ENCODE measurements around the gene MBOAT1. TPM values are rescaled to one million over a fixed set of nuclear protein-coding genes. Genes with fewer than 3 reads are reported as not detected.

Gene MBOAT1
- total RNA-seq, 1 experiment from 2014 or later, result 39.9 TPM

- intact Hi-C loops (cut with micrococcal nuclease; ENCODE audit: unreplicated experiment), result loop anchor here (1.0 to 2.0 kb wide), 3 partner anchors 24 to 38 kb away; no protein-coding TSS in a partner anchor
- Mint-ChIP-seq H3K4me1 (ENCODE audit: low read depth, unreplicated experiment) (peaks cover 38% of the 10 kb centered on the region), H3K36me3 (ENCODE audit: insufficient read depth, unreplicated experiment) (peaks cover 16% of the 10 kb centered on the region), H3K9me3 (ENCODE audit: low read depth, unreplicated experiment) (no peaks in the 10 kb centered on the region), H3K27ac (ENCODE audit: unreplicated experiment) (peak overlapping the region; percentile 87), H3K27me3 (ENCODE audit: unreplicated experiment) (no peaks in the 10 kb centered on the region), H3K4me3 (ENCODE audit: low read depth, unreplicated experiment) (peak overlapping the region; percentile 13)
- CTCF ChIA-PET, result interaction anchor here (0.6 to 2.9 kb wide), 18 partner anchors 8 to 167 kb away, joined by 3 to 16 read pairs (median 4); partner anchors contain the start of gene MBOAT1
- DNase-seq, result peak; percentile 46
- no TSS peak for BruUV-seq (replicated peaks)
- no peak for TF ChIP-seq CTCF (IDR thresholded peaks at IDR 0.05; ENCODE audit: unreplicated experiment)
Measured at GRCh38 chr6:20236909-20237600, 24.8 kb upstream of the MBOAT1 start.

DNA sequence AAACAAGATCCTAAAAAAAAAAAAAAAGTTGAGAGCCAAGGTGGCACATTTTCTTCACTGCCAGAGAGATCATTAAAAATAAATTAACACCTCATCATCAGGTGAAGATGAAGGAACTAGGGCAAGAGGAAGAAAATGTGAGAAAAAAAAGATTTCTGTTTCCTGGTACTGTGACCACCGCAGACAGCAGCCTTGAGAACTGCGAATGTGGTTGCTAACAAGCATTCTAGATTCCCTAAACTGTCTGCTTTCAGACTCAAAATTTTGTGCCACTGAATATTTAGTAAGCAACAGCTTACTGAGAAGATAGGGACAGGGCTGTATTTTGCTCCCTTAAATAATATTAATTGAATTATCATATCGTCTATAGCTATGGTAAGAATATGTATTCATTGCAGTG lies 24.1 kb upstream of the MBOAT1 start:
- TF ChIP-seq CTCF (IDR thresholded peaks at IDR 0.05; ENCODE audit: unreplicated experiment), result no peak
- Mint-ChIP-seq H3K9me3 (ENCODE audit: low read depth, unreplicated experiment) (no peaks in the 10 kb centered on the region), H3K27me3 (ENCODE audit: unreplicated experiment) (no peaks in the 10 kb centered on the region), H3K4me3 (ENCODE audit: low read depth, unreplicated experiment) (no peak overlapping the region), H3K27ac (ENCODE audit: unreplicated experiment) (peak overlapping the region; percentile 87), H3K36me3 (ENCODE audit: insufficient read depth, unreplicated experiment) (peaks cover 16% of the 10 kb centered on the region), H3K4me1 (ENCODE audit: low read depth, unreplicated experiment) (peaks cover 38% of the 10 kb centered on the region)
- intact Hi-C loops (cut with micrococcal nuclease; ENCODE audit: unreplicated experiment), result loop anchor here (2.0 kb wide), 2 partner anchors 30 to 38 kb away; no protein-coding TSS in a partner anchor
- CTCF ChIA-PET, result interaction anchor here (0.6 to 2.9 kb wide), 14 partner anchors 9 to 167 kb away, joined by 3 to 16 read pairs (median 4); partner anchors contain the start of gene MBOAT1
- no peak for DNase-seq
- BruUV-seq (replicated peaks), result no TSS peak

- Mint-ChIP-seq H3K9me3 (ENCODE audit: low read depth, unreplicated experiment) (no peaks in the 10 kb centered on the region), H3K4me3 (ENCODE audit: low read depth, unreplicated experiment) (no peak overlapping the region), H3K4me1 (ENCODE audit: low read depth, unreplicated experiment) (peaks cover 50% of the 10 kb centered on the region), H3K36me3 (ENCODE audit: insufficient read depth, unreplicated experiment) (peaks cover 16% of the 10 kb centered on the region), H3K27me3 (ENCODE audit: unreplicated experiment) (no peaks in the 10 kb centered on the region), H3K27ac (ENCODE audit: unreplicated experiment) (peak overlapping the region; percentile 87)
- BruUV-seq (replicated peaks), result no TSS peak
- intact Hi-C loops (cut with micrococcal nuclease; ENCODE audit: unreplicated experiment), result no loop called here
- TF ChIP-seq CTCF (IDR thresholded peaks at IDR 0.05; ENCODE audit: unreplicated experiment), result no peak
- DNase-seq, result no peak
- CTCF ChIA-PET, result no interaction called here
Measured at GRCh38 chr6:20235041-20235440, 22.8 kb upstream of the MBOAT1 start.

DNA sequence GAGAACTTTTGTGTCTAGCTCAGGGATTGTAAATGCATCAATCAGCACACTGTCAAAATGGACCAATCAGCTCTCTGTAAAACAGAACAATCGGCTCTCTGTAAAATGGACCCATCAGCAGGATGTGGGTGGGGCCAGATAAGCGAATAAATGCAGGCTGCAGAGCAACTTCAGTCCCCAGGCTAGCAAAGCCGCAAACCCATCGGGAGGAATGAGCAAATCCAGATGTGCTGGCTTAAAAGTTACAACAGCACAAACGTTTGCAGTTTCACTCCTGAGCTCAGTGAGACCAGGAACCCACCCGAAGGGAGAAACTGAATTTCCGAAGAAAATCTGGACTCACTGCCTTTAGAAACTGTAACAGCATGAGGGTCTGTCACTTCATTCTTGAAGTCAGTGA lies 21.9 kb upstream of the MBOAT1 start:
- no peak for DNase-seq
- H3K27ac Mint-ChIP-seq (ENCODE audit: unreplicated experiment), result no peak overlapping the region
- BruUV-seq (replicated peaks), result no TSS peak

More for the DNA sequence above, 21.9 kb upstream of the MBOAT1 start:
- Mint-ChIP-seq H3K9me3 (ENCODE audit: low read depth, unreplicated experiment) (no peaks in the 10 kb centered on the region), H3K27me3 (ENCODE audit: unreplicated experiment) (no peaks in the 10 kb centered on the region), H3K4me3 (ENCODE audit: low read depth, unreplicated experiment) (no peak overlapping the region), H3K4me1 (ENCODE audit: low read depth, unreplicated experiment) (peaks cover 50% of the 10 kb centered on the region), H3K36me3 (ENCODE audit: insufficient read depth, unreplicated experiment) (peaks cover 16% of the 10 kb centered on the region)
- intact Hi-C loops (cut with micrococcal nuclease; ENCODE audit: unreplicated experiment), result no loop called here
- no peak for TF ChIP-seq CTCF (IDR thresholded peaks at IDR 0.05; ENCODE audit: unreplicated experiment)
- CTCF ChIA-PET, result interaction anchor here (1.1 kb wide), 1 partner anchor 21 kb away, joined by 3 read pairs; no protein-coding TSS in a partner anchor

Measured in Calu3 (cell line).